Colonic mucosa (tissue), 4 donors: ENCODE measurements around the gene MFAP3. TPM values are rescaled to one million over a fixed set of nuclear protein-coding genes. Genes with fewer than 3 reads are reported as not detected.

Experiments used
- DNase-seq: peaks from one replicate; pipeline ENCODE4 v3.0.0-alpha.2; 2020
- H3K27ac ChIP-seq: fragments of 200-600 bp; one replicate; pipeline ENCODE4 v1.8.0; 2021
- H3K27me3 ChIP-seq: fragments of 200-600 bp; one replicate; pipeline ENCODE4 v1.8.0; 2021
- H3K36me3 ChIP-seq: fragments of 200-600 bp; one replicate; pipeline ENCODE4 v1.8.0; 2021
- H3K4me1 ChIP-seq: fragments of 200-600 bp; one replicate; pipeline ENCODE4 v1.8.0; 2021; ENCODE audit warnings: mild to moderate bottlenecking
- H3K4me3 ChIP-seq: fragments of 200-600 bp; one replicate; pipeline ENCODE4 v1.8.0; 2021
- H3K9ac ChIP-seq, 2 donors: one replicate each; pipeline ENCODE4 v1.7.0; 2013; ENCODE audit warnings: control low read depth in 2 of 2, low read depth in 2 of 2, low read length in 2 of 2
- H3K9me3 ChIP-seq: fragments of 200-600 bp; one replicate; pipeline ENCODE4 v1.8.0; 2021
- CTCF ChIP-seq: fragments of 200-600 bp; IDR thresholded peaks from one replicate; pipeline ENCODE4 v1.8.0; 2022; ENCODE audit warnings: antibody characterized with exemption, mild to moderate bottlenecking
- intact Hi-C: fragments of 100-400 bp; cut with DNase I; formaldehyde crosslinking; loops from one replicate; pipeline ENCODE4 v1.14.1; 2022
- total RNA-seq, 2 donors: library from RNA; stranded (reverse); fragmentation: NEBNext Ultra II Directional in 1 of 2; extraction: Animal tissue kit (Norgen Biotek cat#: 25700) in 1 of 2; gene quantifications; one replicate each; pipeline ENCODE4 v1.2.1, GENCODE V29; 2021
- donor health status: healthy.
- donor health status: DM: no; HTN: no; CAD: no.
- donor health status: DM: no; HTN: no; CAD: no.

Gene MFAP3
- total RNA-seq, 2 donors from 2014 or later, result 20.0 to 32.4 TPM

GRCh38 chr5:154084062-154084639 lies 45.4 kb downstream of the MFAP3 start:
- no peaks in the 10 kb centered on the region for H3K36me3 ChIP-seq
- H3K4me3 ChIP-seq, result no peak overlapping the region
- no peak for DNase-seq
- no peaks in the 10 kb centered on the region for H3K9me3 ChIP-seq
- no peak overlapping the region for H3K27ac ChIP-seq
- no peaks in the 10 kb centered on the region for H3K4me1 ChIP-seq
- H3K9ac ChIP-seq, result no peak overlapping the region
- no peaks in the 10 kb centered on the region for H3K27me3 ChIP-seq
- intact Hi-C loops, result no loop called here
- no peak for TF ChIP-seq CTCF

GRCh38 chr5:154086146-154086545 lies 47.4 kb downstream of the MFAP3 start:
- no peak for DNase-seq
- Histone ChIP-seq H3K27ac (no peak overlapping the region), H3K36me3 (no peaks in the 10 kb centered on the region), H3K4me1 (no peaks in the 10 kb centered on the region), H3K9me3 (no peaks in the 10 kb centered on the region), H3K27me3 (no peaks in the 10 kb centered on the region), H3K9ac (no peak overlapping the region), H3K4me3 (no peak overlapping the region)
- intact Hi-C loops, result no loop called here
- no peak for TF ChIP-seq CTCF

GRCh38 chr5:154086641-154087040 lies 47.9 kb downstream of the MFAP3 start:
- TF ChIP-seq CTCF, result no peak
- H3K27ac ChIP-seq, result no peak overlapping the region
- DNase-seq, result no peak

GRCh38 chr5:154087260-154087659 lies 48.5 kb downstream of the MFAP3 start:
- Histone ChIP-seq H3K27me3 (no peaks in the 10 kb centered on the region), H3K4me3 (no peak overlapping the region), H3K9ac (no peak overlapping the region), H3K36me3 (no peaks in the 10 kb centered on the region), H3K4me1 (no peaks in the 10 kb centered on the region), H3K27ac (no peak overlapping the region), H3K9me3 (no peaks in the 10 kb centered on the region)
- intact Hi-C loops, result no loop called here
- no peak for TF ChIP-seq CTCF
- no peak for DNase-seq

More at GRCh38 chr5:154086641-154087040, 47.9 kb downstream of the MFAP3 start:
- Histone ChIP-seq H3K27me3 (no peaks in the 10 kb centered on the region), H3K4me1 (no peaks in the 10 kb centered on the region), H3K36me3 (no peaks in the 10 kb centered on the region), H3K4me3 (no peak overlapping the region), H3K9ac (no peak overlapping the region), H3K9me3 (no peaks in the 10 kb centered on the region)
- intact Hi-C loops, result no loop called here

- no peaks in the 10 kb centered on the region for H3K9me3 ChIP-seq
- no peak overlapping the region for H3K27ac ChIP-seq
- no peaks in the 10 kb centered on the region for H3K4me1 ChIP-seq
- intact Hi-C loops, result no loop called here
- H3K36me3 ChIP-seq, result no peaks in the 10 kb centered on the region
- no peaks in the 10 kb centered on the region for H3K27me3 ChIP-seq
- no peak for DNase-seq
- H3K9ac ChIP-seq, result no peak overlapping the region
- no peak for TF ChIP-seq CTCF
- no peak overlapping the region for H3K4me3 ChIP-seq
Measured at GRCh38 chr5:154088801-154089200, 50.0 kb downstream of the MFAP3 start.
